ENCODE data around the gene SNX2. TPM values are rescaled to one million over a fixed set of nuclear protein-coding genes. Genes with fewer than 3 reads are reported as not detected.

The SNX2 gene, protein sequence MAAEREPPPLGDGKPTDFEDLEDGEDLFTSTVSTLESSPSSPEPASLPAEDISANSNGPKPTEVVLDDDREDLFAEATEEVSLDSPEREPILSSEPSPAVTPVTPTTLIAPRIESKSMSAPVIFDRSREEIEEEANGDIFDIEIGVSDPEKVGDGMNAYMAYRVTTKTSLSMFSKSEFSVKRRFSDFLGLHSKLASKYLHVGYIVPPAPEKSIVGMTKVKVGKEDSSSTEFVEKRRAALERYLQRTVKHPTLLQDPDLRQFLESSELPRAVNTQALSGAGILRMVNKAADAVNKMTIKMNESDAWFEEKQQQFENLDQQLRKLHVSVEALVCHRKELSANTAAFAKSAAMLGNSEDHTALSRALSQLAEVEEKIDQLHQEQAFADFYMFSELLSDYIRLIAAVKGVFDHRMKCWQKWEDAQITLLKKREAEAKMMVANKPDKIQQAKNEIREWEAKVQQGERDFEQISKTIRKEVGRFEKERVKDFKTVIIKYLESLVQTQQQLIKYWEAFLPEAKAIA
- 36.9 to 63.4 TPM (median 38.7 TPM) in 5 replicates for total RNA-seq (2022; extraction: Qiagen RNA extraction)

DNA sequence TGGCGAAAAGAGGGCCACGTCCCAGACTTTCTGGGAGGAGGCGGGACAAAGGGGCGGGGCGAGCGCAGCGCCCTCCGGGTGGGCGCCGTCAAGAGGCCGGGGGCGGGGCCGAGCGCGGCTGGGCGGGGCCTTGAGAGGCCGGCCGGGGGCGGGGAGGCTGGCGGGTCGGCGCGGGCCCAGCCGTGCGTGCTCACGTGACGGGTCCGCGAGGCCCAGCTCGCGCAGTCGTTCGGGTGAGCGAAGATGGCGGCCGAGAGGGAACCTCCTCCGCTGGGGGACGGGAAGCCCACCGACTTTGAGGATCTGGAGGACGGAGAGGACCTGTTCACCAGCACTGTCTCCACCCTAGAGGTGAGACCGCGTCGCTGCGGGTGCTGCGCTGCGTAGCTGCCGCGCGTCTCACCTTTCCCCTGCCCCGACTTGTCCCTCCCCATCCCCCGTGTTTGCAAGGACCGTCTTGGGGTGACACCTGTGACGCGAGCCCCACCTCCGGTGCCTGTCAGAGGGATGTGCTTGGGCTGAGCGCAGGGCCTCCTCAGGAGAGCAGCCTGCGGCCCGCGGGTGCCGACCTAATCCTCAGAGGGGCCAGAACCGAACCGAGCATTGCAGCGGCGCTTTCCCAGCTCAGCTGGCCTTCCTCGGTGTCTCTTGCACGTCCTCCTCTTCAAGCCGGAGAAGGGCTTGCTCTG is at the start of gene SNX2:
Gene SNX2, plus strand, starts transcription at position 220 of the 689 bp plus-strand sequence. Its CDS starts 24 bp downstream, at position 244.

DNA sequence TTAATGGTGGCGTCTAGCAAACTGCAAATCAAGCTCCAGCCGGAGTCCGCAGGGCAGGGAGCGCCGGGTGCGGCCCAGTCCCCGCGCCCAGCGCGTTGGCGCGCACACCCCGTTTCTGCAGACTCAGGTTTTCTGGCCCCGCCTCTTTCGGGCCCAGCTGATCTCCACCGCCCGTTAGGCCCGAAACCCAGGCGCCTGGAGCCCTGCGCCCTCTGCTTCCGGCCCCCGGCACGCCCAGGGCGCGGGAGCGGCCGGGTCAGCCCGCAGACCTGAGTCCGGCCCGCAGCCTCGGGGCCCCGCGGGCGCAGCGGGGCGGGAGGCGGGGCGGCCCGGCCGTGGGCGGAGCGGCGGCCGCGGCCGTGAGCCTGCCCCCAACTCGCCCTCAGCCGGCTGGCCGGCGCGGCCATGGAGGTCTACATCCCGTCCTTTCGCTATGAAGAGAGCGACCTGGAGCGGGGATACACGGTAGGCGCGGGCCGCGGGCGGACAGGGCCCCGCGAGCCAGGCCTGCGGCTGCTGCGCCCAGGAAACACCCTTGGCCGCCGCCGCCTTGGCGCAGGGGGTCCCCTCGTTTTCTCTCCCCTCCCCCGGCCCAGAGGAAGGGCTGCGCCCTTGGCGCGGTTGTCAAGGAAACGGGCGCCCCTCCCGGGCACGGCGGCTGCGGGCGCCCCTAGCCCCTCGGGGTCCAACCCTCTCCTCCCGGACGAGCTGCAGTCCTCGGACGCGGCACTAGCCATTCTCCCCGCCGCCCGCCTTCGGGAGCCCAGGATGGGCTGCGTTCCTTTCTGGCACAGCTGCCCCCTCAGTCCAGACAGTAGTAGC is 70.6 kb downstream of the SNX2 start, which contains the start of gene SNX24:
Gene SNX24, plus strand, starts transcription at position 385 of the 822 bp plus-strand sequence. Its CDS starts 21 bp downstream, at position 406.

Other genes with a start within 250 kb of the SNX2 start
- 18.7 to 25.9 TPM (median 23.1 TPM) in 5 replicates for gene SNX24, start 70.5 kb downstream of the SNX2 start, total RNA-seq (2022; extraction: Qiagen RNA extraction)

All from A549 treated with Hydrocortisone at 1 μM for 4 hours (cell line).